GM12875 (cell line): ENCODE measurements around the gene ENTREP3.

ENCODE experiments used
- H3K4me3 ChIP-seq: one replicate; pipeline ENCODE4 v1.5.1; 2011; ENCODE audit warnings: low read depth, low read length, control low read depth
- TF ChIP-seq, protein P1 (sequence below): IDR thresholded peaks from 2 replicates; pipeline ENCODE4 v1.5.1; 2011; ENCODE audit warnings: low read depth, mild to moderate bottlenecking, control low read depth, inconsistent platforms, low read length, moderate library complexity, borderline replicate concordance; ENCODE audit not compliant: insufficient read depth

ENTREP3 gene

DNA sequence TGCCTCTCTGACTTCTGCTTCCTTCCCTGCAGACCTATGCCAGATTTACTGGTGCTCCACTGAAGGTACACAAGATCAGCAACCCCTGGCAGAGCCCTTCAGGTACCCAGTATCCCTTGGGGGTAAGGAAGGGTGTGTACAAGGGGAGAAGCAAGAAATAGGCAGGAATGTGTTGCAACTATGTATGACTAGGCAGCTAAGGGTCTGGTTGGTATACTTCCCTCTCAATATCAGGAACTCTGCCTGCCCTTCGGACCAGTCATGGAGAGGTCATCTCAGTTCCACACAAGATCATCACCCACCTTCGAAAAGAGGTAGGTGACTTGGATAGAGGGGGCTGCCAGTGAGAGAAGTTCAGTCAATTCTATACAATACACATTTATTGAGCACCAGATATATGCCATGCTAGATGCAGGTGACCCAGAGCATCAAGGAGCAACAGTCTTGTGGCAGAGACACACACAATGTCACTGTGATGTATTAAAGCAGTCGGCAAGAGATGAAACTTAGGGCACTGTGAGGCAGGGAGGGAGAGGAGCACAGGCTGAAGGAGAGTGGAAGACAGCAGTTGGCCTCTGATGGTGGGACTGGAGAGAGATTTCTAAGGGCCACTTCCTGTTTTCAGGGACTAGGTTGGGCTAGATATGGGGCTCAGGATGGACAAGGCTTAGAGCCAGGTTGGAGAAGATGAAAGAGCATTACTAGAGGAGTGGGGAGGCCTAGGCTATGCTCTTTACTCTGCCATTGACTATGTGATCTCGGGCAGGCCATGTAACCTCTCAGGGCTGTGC, 44.8 kb downstream of the ENTREP3 start:
- no peak overlapping the region for H3K4me3 ChIP-seq

DNA sequence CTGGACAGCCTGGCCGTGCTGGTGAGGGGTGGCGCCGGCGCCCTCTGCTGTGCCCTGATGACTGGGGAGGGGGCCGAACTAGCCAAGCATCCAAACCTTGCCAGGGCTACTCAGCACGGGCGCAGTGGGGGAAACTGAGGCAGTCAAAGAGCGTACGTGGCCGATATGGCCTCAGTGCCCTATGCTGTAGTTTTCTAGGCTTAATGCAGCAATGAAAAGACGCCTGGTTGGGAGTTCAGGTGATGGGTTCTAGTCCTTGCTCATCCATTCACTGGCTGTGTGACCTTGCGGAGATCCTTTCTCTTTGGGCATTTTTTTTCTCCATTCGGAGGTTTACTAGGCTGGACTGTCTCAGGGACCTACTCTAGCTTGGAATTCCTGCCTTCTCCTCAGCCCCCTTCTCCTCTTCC, 46.0 kb downstream of the ENTREP3 start:
- H3K4me3 ChIP-seq = peak overlapping the region; percentile 100

More for the DNA sequence above, 44.8 kb downstream of the ENTREP3 start:
- TF ChIP-seq, protein P1, sequence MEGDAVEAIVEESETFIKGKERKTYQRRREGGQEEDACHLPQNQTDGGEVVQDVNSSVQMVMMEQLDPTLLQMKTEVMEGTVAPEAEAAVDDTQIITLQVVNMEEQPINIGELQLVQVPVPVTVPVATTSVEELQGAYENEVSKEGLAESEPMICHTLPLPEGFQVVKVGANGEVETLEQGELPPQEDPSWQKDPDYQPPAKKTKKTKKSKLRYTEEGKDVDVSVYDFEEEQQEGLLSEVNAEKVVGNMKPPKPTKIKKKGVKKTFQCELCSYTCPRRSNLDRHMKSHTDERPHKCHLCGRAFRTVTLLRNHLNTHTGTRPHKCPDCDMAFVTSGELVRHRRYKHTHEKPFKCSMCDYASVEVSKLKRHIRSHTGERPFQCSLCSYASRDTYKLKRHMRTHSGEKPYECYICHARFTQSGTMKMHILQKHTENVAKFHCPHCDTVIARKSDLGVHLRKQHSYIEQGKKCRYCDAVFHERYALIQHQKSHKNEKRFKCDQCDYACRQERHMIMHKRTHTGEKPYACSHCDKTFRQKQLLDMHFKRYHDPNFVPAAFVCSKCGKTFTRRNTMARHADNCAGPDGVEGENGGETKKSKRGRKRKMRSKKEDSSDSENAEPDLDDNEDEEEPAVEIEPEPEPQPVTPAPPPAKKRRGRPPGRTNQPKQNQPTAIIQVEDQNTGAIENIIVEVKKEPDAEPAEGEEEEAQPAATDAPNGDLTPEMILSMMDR = no peak

DNA sequence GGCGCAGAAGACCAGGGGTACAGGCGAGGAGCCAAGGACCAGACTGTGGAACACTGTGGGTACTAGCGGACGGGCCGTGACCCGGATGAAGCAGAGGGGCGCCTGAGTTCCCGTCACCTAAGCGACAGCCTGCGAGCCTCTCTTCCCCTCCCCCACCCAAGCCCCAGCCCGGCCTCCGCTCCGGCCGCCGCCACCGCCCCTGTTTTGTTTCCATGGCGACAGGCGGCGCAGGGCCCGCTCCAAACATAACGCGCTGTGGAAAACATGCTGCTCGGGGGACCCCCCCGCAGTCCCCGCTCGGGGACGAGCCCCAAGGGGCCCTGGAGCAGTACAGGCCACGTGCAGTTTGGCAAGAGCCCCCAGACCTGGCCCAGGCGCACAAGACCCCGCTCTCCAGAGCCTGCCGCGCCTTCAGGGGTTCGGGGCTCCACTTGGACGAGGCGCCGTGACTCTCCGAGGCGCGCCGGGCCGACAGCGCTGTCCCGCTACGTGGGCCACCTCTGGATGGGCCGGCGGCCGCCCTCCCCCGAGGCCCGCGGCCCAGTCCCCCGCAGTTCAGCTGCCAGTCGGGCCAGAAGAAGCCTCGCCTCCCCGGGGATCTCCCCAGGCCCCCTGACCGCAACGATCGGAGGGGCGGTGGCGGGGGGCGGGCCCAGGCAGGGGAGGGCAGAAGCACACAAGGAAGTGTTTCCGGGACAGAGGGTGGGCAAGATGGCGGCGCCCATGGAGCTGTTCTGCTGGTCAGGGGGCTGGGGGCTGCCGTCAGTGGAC, 46.6 kb downstream of the ENTREP3 start, which contains the start of gene MTX1:
MTX1 (plus strand) TSS at position 155 of the 771 bp plus-strand sequence; CDS start at position 265, 110 bp downstream.
- TF ChIP-seq, protein P1 = no peak
- H3K4me3 ChIP-seq = peak within 1 kb of the TSS; percentile 100

More for the DNA sequence above, 46.0 kb downstream of the ENTREP3 start:
- TF ChIP-seq, protein P1 = no peak

DNA sequence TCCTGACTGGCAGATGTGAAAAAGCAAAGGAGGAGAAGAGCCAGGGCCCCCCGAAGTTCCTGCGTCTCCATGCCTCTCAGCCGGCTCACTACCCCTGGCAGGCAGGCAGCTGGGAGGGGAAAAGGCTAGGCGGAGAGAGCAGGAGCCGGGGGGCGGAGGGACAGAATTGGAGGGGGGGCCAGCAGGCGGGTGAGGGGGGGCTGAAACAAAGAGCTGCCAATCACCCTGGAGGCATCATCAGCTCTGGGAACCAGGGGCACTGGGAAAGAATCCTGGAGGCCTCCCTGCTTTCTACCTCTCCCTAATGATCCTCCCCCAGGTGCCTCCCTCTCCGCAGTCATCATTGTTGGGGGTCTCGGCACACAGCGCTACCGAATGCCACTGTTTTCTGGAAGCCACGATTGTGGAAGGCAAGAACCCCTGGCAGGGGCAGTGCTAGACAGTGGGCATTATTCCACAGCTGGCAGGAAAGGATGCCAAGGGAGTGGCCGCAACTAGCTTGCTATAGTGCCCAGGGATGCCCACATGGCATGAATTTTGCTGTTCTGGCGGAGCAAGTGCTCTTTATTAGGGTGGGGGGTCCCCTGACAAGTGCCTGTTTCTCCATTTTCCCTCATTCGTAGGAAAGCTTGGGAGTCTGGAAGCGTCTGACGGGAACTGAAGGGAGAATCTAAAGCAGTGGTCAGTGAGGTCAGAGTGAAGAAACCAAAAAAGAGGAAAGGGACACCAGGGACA, 47.3 kb downstream of the ENTREP3 start, which contains the start of gene THBS3:
THBS3 (minus strand) TSS at position 92 of the 735 bp plus-strand sequence; CDS start at position 71, 21 bp downstream.
- TF ChIP-seq, protein P1 = no peak
- peak within 1 kb of the TSS; percentile 100 for H3K4me3 ChIP-seq

DNA sequence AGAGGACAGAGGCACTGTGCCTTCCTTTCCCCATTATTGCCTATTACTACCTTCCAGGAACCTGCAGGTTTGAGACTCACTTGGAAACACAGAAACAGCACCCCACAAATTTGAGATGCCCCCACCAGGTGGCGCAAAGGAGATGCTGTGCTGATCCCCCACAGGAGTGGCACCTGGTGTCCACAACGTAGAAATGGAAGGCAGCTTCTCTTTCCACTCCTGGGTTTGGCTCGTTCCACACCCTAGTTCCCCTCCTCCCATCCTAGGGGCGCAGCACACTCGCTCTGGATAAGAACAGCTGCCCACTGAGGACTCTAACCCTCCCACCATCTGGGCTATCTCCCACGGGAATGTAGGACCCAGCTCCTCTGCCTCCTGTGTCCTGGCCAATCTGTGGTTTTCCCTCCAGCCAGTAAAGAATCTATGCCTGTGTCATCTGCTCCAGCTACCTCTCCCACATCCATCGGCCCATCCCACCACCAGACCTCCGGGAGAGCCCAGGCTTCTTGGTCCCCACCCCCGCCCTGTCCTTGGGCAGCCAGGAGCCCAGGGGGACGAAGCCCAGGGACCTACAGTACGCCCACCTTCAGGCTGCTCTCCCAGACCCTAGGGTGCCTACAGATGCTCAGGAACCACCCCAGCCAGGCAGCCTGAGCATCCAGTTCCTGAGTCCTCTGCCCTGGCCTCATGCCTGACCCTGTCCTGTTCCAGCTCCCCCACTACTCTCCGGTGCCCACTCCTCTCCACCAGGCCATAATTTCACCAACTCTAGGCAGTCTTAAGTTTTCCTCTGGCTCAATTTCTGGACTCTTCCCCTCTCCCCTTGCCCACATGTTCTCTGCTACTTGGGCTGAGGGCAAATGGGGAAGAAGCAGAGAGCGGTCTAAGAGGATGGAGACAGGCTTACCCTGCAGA, 48.1 kb downstream of the ENTREP3 start:
- TF ChIP-seq, protein P1 = peak; percentile 85
- no peak overlapping the region for H3K4me3 ChIP-seq
